T1000 (cell line): ENCODE results near the gene ADRB2.

ENCODE experiments used
- DNase-seq: peaks from one replicate; lab custom pipeline; 2025; ENCODE audit warnings: mixed read lengths; lab: John Stamatoyannopoulos, UW

Gene ADRB2

DNA sequence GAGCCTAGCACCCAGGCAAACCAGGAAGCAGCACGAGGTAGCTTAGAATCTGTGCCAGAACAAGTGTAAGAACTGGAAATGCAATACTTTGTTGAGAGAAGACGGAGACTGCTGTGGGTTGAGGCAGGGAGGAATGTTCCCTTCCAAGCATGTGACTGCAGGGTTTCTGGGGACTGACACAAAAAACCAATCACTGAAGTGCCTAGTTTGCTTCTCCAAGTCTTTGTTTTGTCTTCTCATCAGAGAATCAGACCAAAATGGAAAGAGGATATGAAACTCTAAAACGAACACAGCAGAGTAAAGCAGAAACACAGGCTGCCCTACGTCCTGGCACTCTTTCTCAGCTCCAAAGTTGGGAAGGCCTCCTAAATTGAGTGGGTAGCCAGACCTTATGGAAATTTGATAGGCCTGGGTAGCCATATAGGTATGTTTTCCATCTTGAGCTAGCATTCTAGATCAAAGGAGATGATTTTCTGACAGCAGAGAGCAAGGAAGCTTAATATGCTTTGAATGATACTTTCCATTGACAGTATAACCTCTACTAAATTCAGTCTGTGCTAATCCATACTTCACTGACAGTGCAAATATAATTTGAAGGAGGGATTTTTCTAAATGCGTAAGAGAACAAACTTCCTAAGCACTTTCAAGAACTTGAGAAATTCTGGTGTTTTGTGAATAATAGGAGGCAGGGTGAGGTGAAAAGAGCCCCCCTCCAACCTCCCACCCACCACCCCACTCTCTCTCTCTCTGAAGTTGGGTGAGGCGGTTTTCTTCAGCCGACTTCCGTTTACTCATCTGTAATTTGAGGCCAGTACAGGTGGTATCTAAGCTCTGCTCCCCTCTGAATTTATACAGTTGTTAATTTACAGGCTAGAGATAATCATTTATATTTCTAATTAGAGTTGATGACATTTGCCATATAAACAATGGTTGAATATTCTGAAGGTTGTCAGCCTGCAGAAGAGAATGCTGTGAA lies 5.5 kb downstream of the ADRB2 start:
- DNase-seq: no peak

GRCh38 chr5:148833122-148833521 lies 6.7 kb downstream of the ADRB2 start:
- no peak for DNase-seq

DNA sequence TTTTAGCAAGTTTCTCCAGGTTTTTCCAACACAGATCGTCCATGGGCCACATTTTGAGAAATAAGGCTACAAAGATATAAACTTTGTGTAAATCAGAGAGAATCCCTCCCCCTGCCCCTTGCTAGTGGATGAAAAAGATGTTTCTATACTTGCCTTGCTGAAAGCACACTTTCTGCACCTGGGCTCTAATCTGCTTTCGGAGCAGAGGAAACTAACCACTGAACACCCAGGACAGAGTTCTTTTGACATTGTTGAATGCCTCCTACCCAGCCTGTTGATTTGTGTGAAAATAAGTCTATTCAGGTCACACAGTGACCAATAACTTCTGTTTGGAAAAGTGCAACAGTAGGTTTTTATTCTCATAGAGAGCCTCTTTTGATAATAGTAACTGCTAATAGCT lies 7.5 kb downstream of the ADRB2 start:
- DNase-seq: no peak

DNA sequence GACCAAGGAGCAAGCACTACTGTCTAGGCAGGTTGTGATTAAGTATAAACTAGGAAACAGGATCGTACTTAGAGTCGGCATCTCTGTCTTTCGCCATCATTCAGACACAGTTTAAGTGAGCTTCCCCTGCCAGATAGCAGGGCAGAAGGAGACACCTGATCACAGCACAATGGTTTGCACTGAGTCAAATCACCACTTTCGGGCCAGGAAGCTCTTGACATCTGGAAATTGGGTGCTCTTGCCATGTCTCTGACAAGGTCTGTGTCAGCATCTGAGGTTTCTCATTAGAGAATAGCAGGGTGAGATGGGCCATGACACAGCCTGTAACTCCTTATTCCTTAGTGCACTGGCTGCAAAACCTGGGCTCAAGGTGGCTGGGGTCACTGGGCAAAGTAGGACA lies 8.3 kb downstream of the ADRB2 start:
- DNase-seq: no peak

GRCh38 chr5:148836272-148837250 lies 10.2 kb downstream of the ADRB2 start:
- no peak for DNase-seq

- no peak for DNase-seq
Measured at GRCh38 chr5:148837383-148837782, 11.0 kb downstream of the ADRB2 start.

DNA sequence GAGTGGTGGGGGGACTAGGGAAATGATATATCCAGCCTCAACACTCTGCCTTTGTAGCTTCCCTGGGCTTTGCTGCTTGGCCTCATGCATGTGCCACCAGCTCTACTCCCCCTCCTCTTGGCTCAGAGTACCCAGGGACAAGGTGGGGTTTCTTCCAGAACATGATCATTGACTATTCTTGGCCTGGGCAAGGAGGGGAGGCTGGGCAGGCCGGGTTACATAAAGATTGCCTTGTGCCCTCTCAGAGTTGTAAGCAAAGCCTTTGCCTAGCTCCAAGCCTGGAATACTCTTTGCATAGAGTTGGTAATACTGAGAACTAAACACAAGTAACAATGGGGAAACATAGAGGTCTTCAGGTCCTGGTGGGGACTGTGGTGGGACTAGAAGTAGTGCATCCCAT lies 11.9 kb downstream of the ADRB2 start:
- DNase-seq: no peak

DNA sequence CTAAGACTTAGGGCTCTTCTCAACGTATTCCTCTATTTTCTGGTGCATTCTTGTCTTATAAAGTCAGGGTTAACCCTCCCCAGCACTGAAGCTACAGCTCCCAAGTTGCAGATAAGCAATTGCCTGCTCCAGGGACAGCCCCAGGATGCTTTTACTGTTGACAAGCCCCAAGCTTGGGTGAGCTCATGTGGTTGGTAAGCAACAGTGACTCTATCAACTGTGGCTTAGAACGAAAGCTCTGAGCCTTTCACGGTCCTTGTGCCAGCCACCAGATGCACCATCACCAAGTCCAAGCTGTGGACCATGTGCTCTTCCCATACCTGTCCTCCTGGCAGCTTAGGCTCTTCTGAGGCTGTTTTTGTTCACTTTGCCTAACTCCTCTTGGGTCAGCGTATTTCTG lies 13.5 kb downstream of the ADRB2 start:
- DNase-seq: no peak

GRCh38 chr5:148840531-148840930 lies 14.1 kb downstream of the ADRB2 start:
- DNase-seq: no peak

DNA sequence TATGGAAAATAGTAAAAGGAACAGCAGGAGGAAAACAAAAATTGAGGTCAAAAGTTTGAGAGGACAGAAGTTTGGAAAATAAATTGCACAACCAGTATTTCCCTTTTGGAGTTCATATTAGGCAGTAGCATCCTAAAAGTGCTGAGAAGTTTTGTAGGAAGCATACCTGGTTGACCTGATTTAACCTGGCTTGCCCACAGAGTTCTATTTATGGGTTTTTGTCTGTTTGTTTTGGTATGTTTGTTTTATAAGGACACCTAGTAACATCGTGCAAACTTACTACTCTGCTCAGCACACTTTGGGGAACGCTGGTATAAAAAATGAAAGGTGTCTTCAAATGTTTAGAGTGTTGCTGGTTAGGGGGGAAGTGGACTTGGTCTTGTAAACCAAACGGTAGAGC lies 15.1 kb downstream of the ADRB2 start:
- DNase-seq: no peak

- DNase-seq: no peak
Measured at GRCh38 chr5:148842161-148842560, 15.8 kb downstream of the ADRB2 start.

- DNase-seq: no peak
Measured at GRCh38 chr5:148843510-148844318, 17.3 kb downstream of the ADRB2 start.

DNA sequence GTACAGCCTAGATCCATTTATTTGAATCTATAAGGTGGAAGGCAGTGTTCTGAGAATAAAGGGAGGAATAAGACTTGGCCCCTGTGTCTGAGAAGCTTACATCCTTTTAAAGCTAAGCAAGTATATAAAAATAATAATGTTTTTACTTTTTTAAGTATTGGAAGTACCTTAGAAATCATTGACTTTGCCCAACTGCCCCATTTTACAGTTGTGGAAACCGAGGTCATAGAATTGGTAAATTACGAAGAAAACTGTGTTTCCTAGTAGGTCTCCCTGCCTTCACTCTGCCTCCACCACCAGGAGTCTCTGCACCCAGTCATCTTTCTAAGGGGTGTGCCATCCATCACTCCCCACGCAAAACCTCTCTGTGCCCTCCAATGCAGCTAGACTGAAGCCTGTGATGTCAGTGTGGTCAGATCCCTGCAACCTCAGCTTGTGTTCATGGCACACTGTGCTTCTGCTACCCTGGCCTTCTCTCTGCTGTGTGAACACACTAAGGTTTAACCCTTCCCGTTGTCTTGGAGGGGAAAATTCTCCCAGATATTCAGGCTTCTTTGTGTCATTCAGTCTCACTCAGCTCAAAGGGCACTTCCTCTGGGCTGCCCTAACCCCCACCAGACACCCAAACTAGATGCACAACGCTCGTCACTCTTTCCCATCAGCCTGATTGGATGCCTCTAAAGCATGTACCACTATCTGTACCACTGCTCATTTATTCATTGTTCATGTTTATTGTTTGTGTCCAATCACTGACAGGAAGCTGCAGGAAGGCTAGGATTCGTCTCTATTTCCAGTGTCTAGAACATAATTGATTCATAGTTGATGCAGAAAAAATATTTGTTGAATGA lies 18.2 kb downstream of the ADRB2 start:
- DNase-seq: no peak

DNA sequence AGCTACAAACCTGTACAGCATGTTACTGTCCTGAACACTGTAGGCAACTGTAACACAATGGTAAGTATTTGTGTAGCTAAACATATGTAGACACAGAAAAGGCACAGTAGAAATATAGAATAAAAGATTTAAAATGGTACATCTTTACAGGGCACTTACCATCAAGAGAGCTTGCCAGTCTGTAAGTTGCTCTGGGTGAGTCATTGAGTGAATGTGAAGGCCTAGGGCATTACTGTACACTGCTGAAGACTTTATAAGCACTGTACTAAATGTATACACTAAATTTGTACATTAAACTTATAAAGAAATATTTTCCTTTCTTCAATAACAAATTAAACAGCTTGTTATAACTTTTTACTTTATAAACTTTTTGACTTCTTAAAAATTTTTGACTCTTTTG lies 20.5 kb downstream of the ADRB2 start:
- no peak for DNase-seq

DNA sequence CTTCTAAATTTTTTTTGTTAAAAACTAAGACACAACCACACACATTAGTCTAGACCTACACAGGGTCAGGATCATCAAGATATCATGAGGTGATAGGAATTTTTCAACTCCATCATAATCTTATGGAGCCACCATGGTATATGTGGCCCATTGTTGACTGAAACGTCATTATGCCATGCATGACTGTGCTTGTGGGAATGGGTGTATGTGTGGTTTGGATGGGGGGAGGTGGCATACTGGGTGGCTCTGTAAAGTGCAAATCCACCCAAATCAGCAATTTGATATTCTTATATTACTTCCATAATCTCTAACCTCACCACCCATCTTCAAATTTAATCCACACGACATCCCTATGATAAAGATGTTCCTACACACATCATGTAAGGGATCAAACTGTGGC lies 21.0 kb downstream of the ADRB2 start:
- no peak for DNase-seq

DNA sequence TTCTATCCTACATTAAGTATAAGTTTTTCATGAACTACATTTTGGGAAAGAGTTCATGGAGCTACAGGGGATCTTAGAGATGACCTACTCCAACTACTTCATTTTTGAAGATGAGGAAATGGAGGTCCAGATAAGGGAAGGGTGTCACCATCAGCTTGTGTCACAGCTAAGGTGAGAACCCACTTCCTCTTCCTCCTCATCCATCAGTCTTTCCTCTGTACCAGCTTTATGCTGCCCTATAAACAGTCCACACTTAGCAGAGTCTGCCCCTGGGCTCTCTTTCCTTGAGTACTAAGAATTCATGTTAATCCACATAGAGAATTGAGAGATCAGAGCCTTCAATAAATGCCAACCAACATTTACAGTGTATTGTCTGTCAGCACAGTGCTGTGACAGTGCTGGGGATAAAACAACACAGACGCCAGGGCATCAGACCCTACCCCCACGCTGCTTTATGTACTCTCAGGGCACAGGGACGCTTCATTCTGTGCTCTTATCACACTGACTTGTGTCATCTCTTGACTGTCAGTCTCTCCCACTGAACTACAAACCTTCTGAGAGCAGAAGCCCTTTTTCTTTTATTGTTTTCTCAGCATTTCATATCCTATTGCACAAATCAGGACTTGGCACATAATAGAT lies 22.1 kb downstream of the ADRB2 start:
- DNase-seq: no peak

- DNase-seq: no peak
Measured at GRCh38 chr5:148849461-148849860, 23.1 kb downstream of the ADRB2 start.

- no peak for DNase-seq
Measured at GRCh38 chr5:148850836-148851235, 24.4 kb downstream of the ADRB2 start.

GRCh38 chr5:148853868-148854267 lies 27.5 kb downstream of the ADRB2 start:
- no peak for DNase-seq

- no peak for DNase-seq
Measured at GRCh38 chr5:148855249-148856008, 29.0 kb downstream of the ADRB2 start.
